ENCODE measurements around the gene GPR39.

GRCh38 chr2:132606649-132607048, 190.0 kb downstream of the GPR39 start:
- TF ChIP-seq CTCF (IDR thresholded peaks at IDR 0.05): no peak
- no peak for TF ChIP-seq POLR2A (IDR thresholded peaks at IDR 0.05)
- TF ChIP-seq POLR2AphosphoS5 (IDR thresholded peaks at IDR 0.05): no peak
